ENCODE results near the gene INF2.

Gene INF2

DNA sequence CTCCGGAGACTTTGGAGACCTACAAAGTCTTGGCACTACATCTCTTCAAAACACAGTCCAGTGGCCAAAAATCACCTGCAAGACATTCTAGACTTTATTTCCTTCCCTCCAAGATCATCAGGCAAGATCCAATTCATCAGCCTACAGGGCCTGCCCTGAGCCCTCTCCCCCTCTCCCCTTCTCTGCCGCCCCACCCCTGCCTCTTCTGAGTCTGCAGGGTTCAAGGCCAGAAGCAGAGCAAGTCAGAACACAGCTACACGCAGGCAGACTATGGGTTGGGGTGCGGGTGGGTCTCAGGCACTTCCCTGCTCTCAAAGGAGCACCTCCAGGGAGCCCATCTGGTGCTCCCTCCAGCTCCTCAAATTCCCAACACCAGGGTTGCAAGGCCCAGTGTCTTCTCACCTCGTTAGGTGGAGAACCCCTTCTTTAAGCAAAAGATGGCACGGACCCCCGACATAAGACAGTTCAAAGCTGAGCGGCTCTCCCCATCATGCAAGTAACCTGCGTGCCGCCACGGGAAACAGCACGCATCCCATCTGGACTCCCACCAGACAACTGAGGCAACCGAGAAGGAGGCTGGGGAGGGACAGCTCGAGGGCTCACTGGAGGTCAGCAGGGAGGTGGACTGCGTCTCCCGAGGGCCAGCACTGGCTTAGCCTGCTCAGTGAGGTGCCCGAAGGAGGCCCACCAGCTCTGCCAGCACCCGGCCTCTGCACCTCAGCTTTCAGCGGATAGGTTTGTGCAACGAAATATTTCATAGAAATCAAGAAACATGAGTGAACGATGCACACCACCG lies 5.6 kb upstream of the INF2 start:
- no peak for DNase-seq (ENCODE audit: low read depth)
- H3K4me3 ChIP-seq (ENCODE audit: control insufficient read depth, low read depth, low read length) = no peak overlapping the region
- TF ChIP-seq, protein P1, sequence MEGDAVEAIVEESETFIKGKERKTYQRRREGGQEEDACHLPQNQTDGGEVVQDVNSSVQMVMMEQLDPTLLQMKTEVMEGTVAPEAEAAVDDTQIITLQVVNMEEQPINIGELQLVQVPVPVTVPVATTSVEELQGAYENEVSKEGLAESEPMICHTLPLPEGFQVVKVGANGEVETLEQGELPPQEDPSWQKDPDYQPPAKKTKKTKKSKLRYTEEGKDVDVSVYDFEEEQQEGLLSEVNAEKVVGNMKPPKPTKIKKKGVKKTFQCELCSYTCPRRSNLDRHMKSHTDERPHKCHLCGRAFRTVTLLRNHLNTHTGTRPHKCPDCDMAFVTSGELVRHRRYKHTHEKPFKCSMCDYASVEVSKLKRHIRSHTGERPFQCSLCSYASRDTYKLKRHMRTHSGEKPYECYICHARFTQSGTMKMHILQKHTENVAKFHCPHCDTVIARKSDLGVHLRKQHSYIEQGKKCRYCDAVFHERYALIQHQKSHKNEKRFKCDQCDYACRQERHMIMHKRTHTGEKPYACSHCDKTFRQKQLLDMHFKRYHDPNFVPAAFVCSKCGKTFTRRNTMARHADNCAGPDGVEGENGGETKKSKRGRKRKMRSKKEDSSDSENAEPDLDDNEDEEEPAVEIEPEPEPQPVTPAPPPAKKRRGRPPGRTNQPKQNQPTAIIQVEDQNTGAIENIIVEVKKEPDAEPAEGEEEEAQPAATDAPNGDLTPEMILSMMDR (conservative IDR thresholded peaks at IDR 0.05; ENCODE audit: control insufficient read depth, insufficient read depth, low read depth, low read length) = no peak

DNA sequence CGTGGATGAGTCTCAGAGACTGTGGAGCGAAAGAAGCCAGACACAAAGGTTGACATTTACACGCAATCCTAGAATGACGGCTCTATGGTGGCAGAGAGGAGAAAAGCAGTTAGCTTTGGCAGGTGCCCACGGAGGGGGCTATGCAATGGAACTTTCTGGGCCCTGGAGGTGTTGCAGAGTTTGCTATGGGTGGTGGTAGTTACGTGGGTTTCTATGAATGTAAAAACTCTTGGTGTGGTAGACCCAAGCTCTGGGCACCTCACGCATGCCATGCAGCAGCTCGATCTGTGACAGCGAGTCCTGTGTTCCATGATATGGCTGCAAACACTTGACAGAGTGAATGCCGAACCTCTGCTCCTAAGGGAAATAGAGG lies 5.0 kb upstream of the INF2 start:
- no peak for DNase-seq (ENCODE audit: low read depth)
- no peak overlapping the region for H3K4me3 ChIP-seq (ENCODE audit: control insufficient read depth, low read depth, low read length)
- TF ChIP-seq, protein P1 (conservative IDR thresholded peaks at IDR 0.05; ENCODE audit: control insufficient read depth, insufficient read depth, low read depth, low read length) = no peak

DNA sequence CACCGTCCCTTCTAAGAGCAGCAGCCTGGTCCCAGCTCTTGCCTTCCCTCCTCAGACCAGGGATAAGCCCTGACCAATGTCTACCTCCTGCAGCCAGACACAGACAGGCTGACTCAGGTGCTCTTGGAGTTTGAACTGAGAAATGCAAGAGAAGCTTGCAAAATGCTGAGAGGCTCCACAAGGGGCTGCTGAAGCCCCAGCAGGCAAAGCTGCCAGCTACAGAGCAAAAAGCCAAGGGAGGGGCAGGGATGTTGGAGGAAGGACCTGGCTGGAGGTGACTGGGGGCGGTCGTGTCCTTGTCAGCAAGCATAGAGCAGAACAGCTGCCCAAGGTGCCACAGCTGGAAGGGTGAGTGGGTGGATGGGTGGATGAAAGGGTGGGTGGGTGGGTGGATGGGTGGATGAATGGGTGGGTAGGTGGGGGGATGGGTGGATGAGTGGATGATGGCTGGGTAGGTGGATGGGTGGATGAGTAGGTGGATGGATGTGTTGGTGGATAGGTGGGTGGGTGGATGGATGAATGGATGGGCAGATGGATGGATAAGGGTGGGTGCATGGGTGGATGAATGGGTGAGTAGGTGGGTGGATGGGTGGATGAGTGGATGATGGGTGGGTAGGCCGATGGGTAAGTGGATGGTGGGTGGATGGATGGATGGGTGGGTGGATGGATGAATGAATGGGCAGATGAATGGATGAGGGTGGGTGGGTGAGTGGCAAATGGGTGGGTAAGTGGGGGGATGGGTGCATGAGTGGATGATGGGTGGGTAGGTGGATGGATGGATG lies 4.0 kb upstream of the INF2 start:
- DNase-seq (ENCODE audit: low read depth) = no peak
- no peak overlapping the region for H3K4me3 ChIP-seq (ENCODE audit: control insufficient read depth, low read depth, low read length)
- TF ChIP-seq, protein P1 (conservative IDR thresholded peaks at IDR 0.05; ENCODE audit: control insufficient read depth, insufficient read depth, low read depth, low read length) = no peak

DNA sequence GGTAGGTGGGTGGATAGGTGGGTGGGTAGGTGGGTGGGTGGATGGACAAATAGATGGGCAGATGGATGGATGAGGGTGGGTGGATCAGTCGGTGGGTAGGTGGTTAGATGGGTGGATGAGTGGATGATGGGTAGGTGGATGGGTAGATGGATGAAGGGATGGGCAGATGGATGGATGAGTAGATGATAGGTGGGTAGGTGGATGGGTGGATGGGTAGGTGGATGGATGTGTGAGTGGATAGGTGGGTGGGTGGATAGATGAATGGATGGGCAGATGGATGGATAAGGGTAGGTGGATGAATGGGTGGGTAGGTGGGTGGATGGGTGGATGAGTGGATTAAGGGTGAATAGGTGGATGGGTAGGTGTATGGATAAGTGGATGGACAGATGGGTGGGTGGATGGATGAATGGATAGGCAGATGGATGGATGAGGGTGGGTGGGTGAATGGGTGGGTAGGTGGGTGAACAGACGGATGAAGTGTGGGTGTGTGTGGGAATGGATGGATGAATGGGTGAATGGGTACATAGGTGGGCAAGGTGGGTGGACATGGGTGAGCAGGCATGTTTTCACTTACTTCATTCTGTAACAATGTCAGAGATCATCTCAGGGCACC lies 3.3 kb upstream of the INF2 start:
- no peak overlapping the region for H3K4me3 ChIP-seq (ENCODE audit: control insufficient read depth, low read depth, low read length)
- TF ChIP-seq, protein P1 (conservative IDR thresholded peaks at IDR 0.05; ENCODE audit: control insufficient read depth, insufficient read depth, low read depth, low read length) = no peak
- no peak for DNase-seq (ENCODE audit: low read depth)

DNA sequence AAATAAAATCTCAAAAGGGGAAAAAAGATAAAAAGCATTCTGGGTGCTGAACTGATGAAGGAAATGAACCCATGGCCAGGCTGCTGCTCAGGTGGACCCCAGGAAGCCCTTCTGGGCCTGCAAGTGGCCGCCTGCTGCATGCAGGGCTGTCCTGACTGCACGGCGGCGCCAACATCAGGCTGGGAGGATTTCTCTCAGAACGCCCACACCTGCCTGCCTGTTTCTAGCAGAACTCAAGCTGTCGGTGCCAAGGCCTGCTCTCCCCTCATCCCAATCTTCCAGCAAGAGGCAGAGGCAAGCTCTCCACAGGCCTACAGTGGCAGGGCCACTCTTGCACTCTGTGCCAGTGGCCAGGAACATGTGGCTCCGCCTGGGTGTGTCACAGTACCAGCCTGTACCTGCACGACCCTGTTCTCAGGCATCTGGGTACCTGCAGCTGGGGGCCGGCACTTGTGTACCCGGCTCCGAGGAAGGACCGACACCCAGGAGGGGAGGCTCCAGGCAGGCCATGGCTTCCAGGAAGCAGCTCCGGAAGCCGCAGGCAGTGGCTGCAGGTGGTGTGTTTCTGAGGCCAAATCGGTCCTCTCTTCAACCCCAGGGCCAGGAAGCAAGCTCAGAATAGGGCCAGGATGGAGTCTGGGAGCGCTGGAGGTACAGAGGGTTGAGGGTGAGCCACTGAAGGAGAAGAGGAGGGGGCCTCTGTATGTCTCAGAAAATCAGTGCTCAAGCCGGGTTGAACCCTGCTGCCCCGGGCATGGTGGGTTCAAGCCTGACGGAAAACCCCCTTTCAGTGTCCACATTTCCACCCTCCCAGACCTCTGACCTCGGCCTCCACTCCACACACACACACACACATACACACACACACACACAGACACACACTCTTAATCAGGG lies 2.5 kb upstream of the INF2 start:
- no peak for DNase-seq (ENCODE audit: low read depth)
- TF ChIP-seq, protein P1 (conservative IDR thresholded peaks at IDR 0.05; ENCODE audit: control insufficient read depth, insufficient read depth, low read depth, low read length) = no peak
- no peak overlapping the region for H3K4me3 ChIP-seq (ENCODE audit: control insufficient read depth, low read depth, low read length)

Measured in fibroblast of mammary gland (primary cell).